HG02763 (cell line): ENCODE measurements around the gene KCNMA1.

Source experiments
- ATAC-seq: cut with Tn5 transposase; IDR thresholded peaks from one replicate; pipeline ENCODE4 v1.9.1; 2021; ENCODE audit warnings: mild to moderate bottlenecking, moderate library complexity; ENCODE audit not compliant: unreplicated experiment

KCNMA1 gene

DNA sequence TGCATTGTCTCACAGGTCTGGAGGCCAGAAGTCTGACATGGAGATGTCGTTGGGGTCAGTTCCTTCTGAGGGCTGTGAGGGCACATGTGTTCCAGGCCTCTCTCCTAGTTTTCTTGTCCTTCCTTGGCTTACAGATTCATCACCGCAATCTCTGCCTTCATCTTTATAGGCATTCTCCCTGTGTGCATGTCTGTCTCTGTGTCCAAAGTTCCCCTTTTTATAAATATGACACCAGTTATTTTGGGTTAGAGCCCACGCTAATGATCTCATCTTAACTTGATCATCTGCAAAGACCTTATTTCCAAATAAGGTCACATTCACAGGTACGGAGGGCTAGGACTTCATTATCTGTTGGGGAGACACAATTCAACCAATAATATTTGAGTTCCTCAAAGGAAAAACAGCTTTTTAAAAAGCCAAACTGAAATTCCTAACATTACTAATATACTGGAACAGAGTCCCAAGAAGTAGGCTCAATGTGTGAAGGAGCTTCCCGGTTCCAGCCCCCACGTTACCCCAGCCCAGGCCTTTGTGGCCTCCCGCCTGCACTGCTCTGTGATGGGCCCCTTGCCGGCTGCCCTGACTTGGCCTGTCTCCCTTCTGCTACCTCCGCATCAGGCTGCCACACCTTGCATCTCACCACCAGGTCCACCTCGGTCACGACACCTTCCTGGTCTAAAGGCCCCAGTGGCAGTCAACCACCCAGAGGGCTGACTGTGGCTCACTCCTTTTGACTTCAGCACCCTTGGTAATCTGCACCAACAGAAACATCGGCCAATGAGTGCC, 142.7 kb downstream of the KCNMA1 start:
- ATAC-seq = no peak

DNA sequence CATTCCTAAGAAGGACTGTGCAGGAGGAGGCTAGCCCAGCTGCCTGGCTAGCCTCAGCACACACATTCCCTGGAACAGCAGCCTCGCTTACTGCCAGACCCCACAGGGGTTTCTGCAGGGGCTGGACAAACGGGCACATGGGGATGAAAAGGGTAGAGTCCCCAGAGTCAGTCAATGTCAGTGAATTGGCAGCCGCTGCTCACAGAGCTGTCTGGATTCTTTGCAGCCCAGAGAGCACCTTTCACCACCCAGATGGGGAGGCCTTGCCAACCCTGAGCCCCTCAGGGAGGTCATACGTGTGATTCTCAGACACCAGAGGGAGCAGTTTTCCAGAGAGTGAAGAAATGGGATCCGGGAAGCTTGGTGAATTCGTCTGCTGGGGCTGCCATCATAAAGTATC, 143.3 kb downstream of the KCNMA1 start:
- no peak for ATAC-seq

DNA sequence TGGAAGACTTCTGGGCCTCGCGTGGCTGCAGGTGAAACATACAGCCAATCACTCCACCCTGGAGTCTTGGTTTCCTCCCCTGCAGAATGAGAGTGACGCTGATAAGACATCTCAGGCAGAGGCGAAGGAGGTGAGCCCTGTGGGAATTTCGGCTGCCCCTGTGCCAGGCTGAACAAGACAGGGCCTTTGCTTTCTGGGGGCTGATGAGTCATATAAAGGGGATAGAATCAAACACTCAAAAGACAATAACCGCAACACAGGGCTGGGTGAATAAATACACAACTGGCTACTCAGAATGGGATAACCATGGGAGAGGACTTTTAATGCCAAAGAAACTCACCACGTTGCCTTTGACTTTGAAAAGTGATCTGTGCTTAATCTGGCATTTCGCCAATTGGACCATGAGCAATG, 143.8 kb downstream of the KCNMA1 start:
- ATAC-seq = no peak

DNA sequence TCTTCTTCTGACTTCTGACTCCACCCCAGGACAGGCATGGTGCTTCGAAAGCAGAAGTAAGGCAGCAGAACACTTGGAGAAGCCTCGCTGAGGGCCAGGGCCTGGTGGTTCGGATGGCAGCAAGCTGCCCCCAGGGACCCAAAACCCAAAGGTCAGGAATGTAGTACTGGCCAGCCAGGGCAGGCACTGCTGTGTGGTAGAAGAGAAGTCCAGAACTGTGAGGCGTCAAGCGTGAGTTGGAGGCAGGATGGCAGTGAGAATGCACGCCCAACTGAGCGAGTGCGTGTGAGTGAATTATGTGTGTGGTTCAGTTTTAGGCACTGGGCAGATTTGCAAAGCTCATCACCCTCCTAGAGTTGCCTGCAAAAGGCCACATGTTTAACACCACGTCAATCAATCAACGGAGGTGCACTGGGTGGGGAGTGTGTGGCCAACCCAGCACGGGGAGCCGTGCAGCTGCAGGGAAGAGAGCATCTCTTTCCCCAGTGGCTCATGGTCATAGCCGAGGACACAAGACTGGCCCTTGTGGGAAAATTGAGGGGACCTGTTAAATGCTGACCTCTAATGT, 144.3 kb downstream of the KCNMA1 start:
- no peak for ATAC-seq

DNA sequence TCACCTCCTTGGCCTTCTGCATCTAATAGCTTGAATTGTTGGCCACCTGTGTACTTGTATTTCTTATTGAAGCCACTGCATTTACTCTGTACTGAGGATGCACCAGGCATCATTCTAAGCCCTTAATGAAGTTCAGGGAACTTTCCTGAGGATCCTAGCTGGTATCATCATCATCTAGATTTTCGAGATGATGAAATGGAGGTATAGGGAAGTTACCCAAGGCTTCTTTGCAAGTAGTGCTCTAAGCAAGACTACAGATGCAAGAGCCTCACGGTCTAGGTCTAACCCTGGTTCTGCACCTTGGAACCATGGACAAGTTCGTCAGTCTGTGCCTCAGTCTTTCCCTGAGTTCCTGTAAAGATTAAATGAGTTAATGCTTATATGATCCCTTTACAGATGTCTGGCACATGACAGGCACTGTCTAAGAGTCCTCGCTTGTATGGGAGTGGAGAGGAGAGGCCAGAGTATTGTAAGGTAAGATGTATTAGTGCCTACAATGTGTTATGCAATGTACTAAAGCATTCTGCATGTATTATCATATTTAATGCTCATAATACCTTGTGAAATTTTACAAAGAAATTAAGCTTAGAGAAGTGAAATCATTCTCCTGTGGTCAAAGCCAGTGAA, 145.1 kb downstream of the KCNMA1 start:
- no peak for ATAC-seq

DNA sequence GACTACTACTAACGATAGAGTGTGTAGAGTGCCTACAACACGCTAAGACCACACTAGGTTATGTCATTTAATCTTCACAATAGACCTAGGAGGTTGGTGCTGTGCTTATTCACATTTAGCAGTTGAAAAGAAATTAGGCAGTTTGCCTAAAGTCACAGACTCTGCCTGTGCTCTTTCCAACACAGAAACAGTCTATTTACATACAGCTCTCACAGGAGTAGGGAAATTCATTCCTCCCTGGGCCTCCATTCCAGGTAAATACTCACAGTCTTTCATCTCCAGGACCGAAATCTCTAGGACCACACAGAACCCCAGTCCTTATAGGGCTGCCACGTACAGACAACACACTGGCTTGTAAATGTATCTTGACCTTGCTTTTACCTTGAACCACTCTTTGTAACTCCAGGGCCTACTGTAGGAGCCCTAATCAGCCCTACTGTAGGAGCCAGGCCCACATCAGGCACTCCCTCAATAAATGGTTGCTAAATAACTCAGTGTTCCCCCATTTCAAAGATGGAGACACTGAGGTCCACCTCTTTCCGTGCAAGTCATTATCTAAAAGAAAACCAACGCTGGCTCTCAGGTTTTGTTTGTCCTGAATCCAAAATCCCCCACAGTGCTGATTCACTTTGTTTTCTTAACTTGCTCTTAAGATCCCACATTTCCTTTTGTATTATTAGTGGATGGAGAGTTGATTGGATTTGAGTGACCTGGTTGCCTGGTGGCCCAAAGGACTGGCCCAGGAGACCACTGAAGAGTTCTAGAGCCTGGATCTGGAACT, 146.9 kb downstream of the KCNMA1 start:
- ATAC-seq = no peak

DNA sequence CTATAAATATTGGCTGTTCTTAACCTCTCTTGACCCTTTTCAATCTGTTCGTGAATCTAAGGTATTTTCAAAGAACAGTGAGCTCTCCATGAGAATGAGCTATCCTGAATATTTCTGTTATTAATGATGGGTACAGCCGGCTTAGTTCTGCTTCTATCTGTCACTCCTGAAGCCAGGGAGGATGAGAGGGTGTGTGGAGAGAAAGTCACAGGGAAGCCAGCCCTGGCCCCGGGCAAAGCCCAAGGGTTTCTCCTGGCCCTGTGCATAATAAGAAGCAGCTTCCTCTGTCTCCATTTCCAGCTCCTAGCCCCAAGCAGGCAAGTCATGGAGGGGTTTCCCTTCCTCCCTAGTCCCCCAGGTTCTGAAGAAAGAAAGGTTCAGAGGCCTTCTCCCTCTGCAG, 151.1 kb downstream of the KCNMA1 start:
- ATAC-seq = no peak

DNA sequence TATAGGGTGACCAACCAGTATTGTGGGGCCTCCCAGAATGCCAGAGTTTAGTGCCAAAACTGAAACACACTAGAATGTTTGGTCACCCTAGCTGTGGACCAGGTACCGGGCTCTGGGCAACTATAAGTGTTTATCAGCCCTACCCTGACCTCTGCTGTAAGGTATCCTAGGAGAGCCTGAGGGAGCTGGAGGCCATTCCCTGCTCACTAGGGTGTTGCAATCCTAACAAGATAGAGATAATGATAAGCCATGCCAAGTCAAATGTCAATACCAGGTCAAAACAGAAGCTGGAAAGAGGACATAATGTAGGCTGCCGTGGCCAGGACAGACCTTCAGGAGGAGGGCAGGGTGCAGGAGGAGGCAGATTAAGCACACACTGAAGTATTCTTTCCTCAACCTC, 151.8 kb downstream of the KCNMA1 start:
- no peak for ATAC-seq

DNA sequence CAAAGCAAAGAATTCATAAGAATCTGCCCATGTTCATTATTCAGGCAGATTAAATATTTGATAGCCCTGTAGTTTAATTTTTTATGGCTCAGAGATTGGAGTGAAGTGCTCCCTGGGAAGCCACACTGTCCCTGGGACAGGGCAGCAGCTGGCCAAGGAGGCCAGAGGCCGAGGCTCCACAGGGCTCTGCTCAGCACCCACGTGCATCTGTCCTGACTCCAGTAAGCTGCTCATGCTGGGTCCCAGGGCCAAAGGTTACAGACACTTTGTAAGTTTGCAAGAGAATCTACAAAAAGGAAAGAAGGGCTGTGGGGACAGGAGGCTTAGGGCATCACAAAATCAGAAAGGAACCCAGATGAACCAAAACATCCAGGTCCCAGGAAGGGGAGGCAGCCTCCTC, 155.5 kb downstream of the KCNMA1 start:
- ATAC-seq = no peak

DNA sequence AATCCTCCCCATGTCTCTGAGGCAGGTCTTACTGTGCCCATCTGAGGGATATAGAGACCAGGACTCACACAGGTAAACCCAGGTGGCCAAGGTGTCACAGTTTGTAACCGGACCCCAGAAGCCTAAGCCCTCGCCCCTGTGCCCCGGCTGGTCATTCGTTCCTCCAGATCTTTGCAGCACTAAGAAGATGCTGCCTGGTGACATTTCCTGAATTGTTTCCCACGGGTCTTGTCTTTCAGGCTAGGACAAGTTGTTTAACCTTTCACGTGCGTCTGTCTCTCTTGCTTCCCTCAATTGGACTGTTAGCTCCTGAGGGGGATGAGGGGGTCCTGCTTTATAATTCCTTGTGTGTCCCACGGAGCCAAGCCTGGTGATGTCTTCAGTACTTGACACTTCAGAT, 158.0 kb downstream of the KCNMA1 start:
- no peak for ATAC-seq

DNA sequence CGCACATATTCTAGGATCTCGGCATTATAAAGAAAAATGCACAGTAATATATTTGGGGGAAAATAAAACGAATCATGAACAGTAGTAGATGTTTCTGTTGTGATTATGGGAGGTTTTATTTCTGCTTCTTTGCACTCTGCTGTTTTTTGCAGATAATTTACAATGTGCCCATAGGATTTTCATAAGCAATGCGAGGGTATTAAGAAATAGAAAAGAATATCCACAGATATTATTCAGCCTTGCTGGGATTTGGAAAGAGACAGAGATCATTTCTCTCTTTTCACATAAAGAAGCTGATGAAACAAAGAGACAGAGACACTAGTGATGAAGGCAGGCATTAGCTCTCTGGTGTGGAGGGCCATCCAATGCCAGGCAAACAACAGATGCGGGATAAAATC, 158.6 kb downstream of the KCNMA1 start:
- no peak for ATAC-seq

DNA sequence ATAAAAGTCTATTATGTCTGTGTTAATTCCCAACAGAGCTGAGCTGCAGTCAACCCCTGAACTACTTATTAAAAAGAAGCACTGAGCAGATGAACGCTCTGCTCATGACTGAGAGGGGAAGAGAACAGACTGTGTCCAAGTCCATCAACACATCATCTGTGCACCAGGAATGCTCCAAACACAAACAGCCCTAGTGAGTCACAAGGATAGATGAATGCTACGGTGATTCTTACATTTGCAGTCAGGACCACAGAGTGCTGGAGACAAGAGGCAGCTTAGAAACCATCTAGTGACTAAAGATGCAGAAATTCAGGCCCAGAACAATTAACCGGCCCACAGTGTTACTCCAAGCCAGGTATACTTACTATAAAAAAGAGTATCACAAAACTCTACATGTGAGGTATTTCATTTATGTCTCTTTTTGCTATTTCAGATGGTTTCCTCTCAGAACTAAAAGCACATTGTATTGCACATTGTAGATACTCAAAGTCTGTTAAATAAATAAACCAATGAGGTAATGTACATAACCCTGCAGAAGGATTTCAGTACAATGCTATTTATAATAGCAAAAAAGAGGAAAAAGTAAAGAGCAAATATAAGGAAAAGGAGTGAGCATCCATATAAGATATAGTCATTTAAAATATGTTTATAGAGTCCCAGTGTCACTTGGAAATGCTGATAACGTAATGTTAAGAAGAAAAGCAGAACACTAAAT, 159.2 kb downstream of the KCNMA1 start:
- ATAC-seq = no peak

DNA sequence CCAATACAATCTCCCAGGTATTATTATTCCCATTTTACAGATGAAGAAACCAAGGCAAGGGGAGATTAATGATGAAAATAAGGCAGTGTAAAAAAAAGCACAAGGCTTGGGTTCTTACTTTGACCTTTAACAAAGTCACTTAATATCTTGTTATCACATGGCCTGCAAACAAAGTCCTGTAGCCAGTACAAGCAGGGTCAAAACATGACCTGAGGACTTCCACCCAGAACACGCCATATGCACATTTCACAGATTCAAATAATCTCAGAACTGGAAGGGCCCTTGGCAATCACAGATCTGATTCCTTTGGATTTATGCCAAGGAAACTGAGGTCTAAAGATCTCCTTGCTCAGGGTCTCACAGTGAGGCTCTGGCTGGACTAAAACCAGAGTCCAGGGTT, 162.1 kb downstream of the KCNMA1 start:
- no peak for ATAC-seq

DNA sequence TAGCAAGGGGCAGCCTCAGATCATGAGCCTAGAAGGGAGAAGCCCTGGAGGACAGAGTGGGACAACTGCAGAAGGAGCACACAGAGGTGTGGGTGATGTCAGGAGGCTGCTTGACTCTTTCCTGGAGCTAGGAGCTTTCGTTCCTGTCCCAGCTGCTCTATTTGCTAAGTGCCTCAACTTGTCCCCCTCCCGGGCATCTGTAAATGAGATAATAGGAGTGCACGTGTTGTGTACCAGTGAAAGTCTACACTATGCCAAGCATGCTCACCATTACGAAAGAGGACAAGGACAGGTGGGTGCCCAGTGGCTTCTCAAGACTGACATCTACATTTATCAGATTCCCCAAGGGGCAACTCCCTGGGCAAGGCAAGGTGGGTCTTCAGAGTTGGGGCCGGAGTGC, 162.7 kb downstream of the KCNMA1 start:
- ATAC-seq = no peak

DNA sequence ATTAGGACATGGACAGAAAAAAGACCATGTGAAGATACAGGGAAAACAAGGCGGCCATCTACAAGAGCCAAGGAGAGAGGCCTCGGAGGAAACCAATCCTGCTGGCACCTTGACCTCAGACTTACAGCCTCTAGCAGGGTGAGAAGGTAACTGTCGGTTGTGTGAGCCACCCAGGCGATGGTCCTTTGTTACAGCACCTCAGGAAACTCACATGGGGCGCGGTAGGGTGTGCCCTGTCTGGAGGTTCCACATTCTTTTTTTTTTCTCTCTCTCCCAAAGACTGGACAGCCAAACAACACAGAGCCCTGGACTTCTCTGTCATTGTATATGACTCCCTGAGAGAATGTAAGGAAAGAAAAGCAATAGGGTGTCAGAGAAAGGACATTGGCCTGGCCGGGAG, 163.2 kb downstream of the KCNMA1 start:
- ATAC-seq = no peak

DNA sequence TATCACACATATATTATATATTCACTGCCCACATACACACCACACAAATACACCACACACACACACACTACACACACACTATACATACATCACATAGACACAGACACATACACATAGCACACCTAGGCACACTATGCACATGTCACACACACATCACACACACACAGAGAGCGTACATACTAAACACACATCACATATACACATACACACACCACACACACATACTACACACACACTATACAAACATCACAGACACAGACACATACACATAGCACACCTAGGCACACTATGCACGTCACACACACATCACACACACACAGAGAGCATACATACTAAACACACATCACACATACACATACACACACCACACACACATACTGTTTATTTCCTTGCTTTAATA, 165.5 kb downstream of the KCNMA1 start:
- no peak for ATAC-seq

DNA sequence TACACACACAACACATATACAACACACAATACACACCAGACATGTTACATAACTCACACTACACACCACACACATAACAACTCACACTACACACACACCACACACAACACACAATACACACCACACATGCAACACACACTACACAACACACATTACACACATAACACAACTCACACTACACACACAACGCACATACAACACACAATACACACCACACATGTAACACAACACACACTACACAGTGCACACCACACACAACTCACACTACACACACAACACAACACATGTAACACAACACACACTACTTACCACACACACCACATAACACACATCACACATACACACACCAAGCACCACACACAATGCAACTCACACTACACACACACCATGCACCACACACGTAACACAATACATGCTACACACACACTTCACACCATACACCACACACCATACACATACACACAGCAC, 166.5 kb downstream of the KCNMA1 start:
- ATAC-seq = no peak

DNA sequence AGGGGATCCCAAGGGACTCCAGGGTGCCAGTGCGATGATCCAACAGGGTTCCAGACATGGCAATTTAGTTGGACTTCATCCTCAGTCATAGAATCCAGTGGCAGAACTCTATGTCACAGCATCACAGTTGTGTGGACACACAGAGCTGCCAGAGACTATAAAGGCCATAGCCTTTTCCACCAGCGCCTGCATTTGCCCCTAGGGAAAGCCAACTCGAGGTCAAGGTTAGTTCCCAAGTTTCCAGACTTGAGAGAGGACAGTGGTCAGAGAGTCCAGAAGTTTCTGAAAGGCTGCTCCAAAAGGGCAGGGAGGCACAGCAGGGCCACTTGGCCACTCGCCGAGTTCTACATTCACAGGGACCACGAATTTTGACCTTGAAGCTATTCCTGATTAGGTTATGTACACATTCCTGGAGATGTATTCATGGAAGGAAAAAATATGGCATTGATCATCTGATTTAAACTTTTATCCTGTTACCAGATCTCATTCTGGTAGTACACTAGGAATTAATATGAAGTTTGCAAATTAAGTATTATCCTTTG, 170.1 kb downstream of the KCNMA1 start:
- no peak for ATAC-seq

DNA sequence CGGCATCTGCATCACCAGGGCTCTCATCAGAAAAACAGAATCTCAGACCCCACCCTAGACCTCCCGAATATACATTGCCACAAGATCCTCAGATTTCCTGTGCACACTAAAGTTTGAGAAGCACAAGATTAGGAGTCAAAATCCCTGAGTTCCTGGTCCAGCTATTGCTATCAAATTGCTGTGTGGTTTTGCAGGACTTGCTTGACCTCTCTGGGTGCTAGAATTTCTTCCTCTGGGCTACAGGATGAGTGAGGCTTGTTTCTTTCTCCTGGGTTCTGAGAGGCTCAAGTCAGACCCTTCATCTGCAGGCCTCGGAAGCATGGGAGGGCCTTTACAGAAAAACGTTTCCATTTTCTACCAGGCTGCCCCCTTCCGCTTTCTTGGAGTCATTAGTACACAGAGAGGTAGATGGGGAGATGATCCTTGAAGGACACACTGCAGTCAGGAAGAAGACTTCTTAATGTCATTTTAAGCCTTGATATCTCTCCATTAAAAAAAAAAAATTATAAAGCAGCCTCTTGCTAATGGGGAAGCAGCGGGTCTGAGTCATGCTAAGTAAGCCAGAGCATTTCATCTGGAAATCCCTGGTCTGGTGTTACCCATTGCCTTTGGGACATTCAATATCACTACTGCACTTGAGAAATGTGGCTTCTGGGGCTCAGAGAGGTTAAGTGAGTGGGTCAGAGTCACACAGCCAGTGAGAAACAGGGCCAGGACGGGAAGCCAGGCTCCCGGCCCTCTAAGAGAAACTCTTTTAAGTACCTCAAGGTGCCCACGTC, 173.5 kb downstream of the KCNMA1 start:
- ATAC-seq = no peak

DNA sequence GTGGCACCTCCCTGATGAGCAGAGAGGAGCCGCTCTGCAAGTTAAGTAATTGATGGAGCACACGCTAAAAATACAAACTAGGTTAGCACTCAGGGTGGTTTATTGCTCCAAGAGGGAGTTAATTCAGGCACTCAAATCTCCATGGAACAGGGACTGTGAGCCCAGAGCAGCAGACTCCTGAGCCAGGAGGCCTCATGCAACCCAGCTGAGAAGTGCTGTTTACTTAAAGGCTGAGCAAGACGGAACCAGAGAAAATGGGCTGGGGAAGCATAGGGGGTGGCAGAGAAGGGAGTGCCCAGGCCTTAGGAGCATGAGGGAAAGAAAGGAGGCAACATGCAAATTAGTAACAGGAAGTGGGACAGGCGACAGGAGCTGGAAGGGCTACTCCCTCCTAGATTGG, 174.1 kb downstream of the KCNMA1 start:
- ATAC-seq = no peak
